GM23338 (cell line): ENCODE measurements around the gene LPCAT3.

Experiments used
- EZH2 ChIP-seq: fragments of 200-600 bp; sonication (generic); IDR thresholded peaks from one replicate; pipeline ENCODE4 v1.8.0; 2017; ENCODE audit warnings: antibody characterized with exemption, mild to moderate bottlenecking, low read depth; ENCODE audit not compliant: unreplicated experiment
- EZH2phosphoT487 ChIP-seq: fragments of 200-600 bp; sonication (generic); IDR thresholded peaks from one replicate; pipeline ENCODE4 v1.8.1; 2018; ENCODE audit warnings: antibody characterized with exemption; ENCODE audit not compliant: unreplicated experiment
- TF ChIP-seq, protein P1 (sequence below), 2 experiments: fragments of 200-600 bp in 1 of 2; sonication (generic) in 1 of 2; conservative IDR thresholded peaks; 2 replicates each; pipeline versions ENCODE4 v1.5.1 to v1.6.1; 2016 to 2017; ENCODE audit warnings: antibody characterized with exemption in 2 of 2, low read depth in 2 of 2, mild to moderate bottlenecking in 2 of 2, moderate library complexity in 1 of 2
- TF ChIP-seq, protein P2 (sequence below): IDR thresholded peaks from one replicate; pipeline ENCODE4 v1.6.1; 2018; ENCODE audit warnings: antibody characterized with exemption; ENCODE audit not compliant: unreplicated experiment

DNA sequence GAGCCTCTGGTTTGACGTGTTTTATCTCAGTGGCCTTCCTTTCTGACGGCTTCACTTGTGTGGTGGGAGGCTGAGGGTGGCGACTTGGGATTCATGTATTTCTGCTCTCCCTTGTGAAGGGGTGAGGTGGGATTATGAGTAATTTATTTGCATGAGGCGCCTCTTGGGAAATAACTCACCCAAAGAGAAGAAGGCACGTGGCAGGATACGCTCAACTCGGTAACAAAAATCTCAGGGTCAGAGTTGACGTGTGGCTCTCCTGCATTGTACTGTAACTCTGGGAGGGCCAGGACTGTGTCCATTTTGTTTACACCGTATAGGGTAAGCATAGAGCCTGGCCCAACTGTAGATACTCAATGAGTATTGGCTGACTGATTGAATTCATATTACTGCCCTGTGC is 27.6 kb upstream of the LPCAT3 start:
- TF ChIP-seq EZH2 (no peak), EZH2phosphoT487 (no peak)
- TF ChIP-seq, protein P1, sequence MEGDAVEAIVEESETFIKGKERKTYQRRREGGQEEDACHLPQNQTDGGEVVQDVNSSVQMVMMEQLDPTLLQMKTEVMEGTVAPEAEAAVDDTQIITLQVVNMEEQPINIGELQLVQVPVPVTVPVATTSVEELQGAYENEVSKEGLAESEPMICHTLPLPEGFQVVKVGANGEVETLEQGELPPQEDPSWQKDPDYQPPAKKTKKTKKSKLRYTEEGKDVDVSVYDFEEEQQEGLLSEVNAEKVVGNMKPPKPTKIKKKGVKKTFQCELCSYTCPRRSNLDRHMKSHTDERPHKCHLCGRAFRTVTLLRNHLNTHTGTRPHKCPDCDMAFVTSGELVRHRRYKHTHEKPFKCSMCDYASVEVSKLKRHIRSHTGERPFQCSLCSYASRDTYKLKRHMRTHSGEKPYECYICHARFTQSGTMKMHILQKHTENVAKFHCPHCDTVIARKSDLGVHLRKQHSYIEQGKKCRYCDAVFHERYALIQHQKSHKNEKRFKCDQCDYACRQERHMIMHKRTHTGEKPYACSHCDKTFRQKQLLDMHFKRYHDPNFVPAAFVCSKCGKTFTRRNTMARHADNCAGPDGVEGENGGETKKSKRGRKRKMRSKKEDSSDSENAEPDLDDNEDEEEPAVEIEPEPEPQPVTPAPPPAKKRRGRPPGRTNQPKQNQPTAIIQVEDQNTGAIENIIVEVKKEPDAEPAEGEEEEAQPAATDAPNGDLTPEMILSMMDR (conservative IDR thresholded peaks at IDR 0.05; ENCODE audit: low read depth in 2 of 2), result no peak
- TF ChIP-seq, protein P2, sequence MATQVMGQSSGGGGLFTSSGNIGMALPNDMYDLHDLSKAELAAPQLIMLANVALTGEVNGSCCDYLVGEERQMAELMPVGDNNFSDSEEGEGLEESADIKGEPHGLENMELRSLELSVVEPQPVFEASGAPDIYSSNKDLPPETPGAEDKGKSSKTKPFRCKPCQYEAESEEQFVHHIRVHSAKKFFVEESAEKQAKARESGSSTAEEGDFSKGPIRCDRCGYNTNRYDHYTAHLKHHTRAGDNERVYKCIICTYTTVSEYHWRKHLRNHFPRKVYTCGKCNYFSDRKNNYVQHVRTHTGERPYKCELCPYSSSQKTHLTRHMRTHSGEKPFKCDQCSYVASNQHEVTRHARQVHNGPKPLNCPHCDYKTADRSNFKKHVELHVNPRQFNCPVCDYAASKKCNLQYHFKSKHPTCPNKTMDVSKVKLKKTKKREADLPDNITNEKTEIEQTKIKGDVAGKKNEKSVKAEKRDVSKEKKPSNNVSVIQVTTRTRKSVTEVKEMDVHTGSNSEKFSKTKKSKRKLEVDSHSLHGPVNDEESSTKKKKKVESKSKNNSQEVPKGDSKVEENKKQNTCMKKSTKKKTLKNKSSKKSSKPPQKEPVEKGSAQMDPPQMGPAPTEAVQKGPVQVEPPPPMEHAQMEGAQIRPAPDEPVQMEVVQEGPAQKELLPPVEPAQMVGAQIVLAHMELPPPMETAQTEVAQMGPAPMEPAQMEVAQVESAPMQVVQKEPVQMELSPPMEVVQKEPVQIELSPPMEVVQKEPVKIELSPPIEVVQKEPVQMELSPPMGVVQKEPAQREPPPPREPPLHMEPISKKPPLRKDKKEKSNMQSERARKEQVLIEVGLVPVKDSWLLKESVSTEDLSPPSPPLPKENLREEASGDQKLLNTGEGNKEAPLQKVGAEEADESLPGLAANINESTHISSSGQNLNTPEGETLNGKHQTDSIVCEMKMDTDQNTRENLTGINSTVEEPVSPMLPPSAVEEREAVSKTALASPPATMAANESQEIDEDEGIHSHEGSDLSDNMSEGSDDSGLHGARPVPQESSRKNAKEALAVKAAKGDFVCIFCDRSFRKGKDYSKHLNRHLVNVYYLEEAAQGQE, result no peak
